A549 treated with AZD9567 at 1 μM for 4 hours (cell line): ENCODE results near the gene SLC41A3. TPM values are rescaled to one million over a fixed set of nuclear protein-coding genes. Genes with fewer than 3 reads are reported as not detected.

Experiments used
- total RNA-seq: library from RNA; stranded (reverse); fragments of 200-300 nt; extraction: Qiagen RNA extraction; gene quantifications from 5 replicates; pipeline ENCODE4 v1.2.3, GENCODE V29; 2022; ENCODE audit not compliant: insufficient read depth

The SLC41A3 gene
- total RNA-seq: 23.5 to 25.6 TPM (median 24.7 TPM) in 5 replicates

DNA sequence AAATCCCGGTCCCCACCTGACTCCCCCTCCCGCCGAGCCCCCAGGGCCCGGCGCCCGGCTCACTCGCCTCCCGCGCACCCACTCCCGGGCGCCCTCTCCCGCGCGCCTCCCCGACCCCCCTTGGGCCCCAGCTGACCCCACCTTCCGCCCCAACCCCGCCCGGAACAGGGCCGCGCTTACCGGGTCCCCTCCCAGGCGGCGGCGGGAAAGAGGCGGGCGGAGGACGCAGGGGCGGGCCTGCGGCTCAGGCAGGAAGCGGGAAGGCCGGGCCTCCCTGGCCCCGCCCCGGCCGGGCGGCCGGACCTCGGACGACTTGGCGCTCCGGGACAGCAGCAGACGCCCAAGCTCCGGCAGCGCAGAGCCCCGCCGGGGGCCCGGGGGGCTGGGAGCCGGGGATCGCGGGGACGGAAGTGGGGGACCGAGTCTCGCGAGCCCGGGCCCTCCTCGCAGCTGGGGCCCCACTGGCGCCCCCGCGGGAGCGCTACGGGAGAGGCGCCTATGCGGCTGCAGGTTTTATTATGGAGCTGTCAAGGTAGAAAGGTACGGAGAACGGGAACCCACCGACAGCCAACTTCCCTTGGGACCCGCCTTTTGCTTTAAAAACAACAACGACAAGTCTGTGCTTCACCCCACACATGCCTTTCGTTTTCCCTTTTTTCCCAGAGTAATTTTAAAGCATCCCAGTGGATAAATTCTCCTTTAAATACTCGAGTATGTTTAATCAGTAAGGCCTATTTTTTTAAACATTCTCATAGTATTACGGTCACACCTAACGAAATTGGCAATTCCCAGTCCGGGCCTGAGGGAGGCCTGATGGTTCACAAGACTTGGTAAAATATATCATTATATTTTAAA, at the start of gene SLC41A3:
Gene SLC41A3, minus strand, starts transcription at position 212 of the 855 bp plus-strand sequence. CDS start 15,905 bp downstream, outside the sequence.

DNA sequence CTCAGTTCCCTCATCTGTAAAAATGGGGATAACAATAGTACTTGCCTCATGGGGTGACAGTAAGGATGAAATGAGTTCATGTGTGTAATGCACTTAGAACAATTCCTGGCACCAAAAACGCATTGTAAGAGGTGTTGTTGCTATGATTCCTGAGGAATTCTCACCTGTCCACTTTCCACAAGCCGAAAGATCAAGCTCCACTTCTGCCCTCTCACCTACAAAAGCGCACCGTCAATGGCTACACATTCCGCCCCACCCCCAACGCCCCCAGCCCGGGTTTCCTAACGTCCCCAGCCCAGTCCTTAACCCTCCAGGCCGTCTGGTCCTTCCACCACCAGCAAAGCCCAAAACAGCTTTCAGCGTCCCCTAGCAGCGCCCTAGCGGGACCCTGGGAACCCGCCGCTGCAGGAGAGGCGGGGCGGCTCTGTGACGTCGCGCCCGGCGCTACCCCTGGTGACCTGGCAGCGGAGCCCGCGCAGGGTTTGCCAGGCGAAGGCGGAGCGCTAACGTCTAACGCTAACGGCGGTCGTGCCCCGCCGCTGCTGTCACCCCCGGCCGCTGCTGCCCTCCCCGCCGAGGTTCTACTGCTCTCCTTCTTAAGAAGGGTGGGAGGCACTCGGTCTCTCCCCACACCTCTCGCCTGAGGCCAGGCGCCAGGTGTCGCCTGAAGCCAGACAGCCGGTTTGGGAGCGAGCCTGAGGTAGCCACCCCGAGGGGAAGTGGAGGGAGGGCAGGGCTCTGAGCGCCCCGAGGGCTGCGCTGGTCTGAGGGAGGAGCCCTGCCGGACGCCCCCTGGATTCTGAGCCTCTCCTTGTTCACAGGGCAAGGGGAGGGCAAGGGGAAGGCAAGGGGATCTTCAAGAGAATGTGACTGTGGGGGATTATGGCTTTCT, 115.0 kb downstream of the SLC41A3 start, which contains the start of gene ROPN1B:
Gene ROPN1B, plus strand, starts transcription at position 478 of the 892 bp plus-strand sequence. CDS start 2,877 bp downstream, outside the sequence.

Other genes with a start within 250 kb of the SLC41A3 start
- gene ROPN1B, start 114.9 kb downstream of the SLC41A3 start, total RNA-seq: not detected in 5 replicates
- 0.14 to 0.40 TPM (median 0.22 TPM) in 4 of 5 replicates, not detected in the other for gene ALDH1L1, start 96.5 kb upstream of the SLC41A3 start, total RNA-seq